Dermis microvascular lymphatic vessel endothelial cell (primary cell): Measurements from ENCODE around the gene DNAJC27. TPM values are rescaled to one million over a fixed set of nuclear protein-coding genes. Genes with fewer than 3 reads are reported as not detected.

ENCODE experiments used
- DNase-seq, 2 donors: peaks; one replicate each; pipeline versions ENCODE4 v3.0.0 to v3.0.0-alpha.2; 2010; ENCODE audit warnings: low read depth in 2 of 2
- total RNA-seq: library from RNA; depleted of rRNA; stranded (reverse); fragments of >200 nt; gene quantifications from 2 replicates; pipeline ENCODE4 v1.2.1, GENCODE V29; 2014

The DNAJC27 gene
- total RNA-seq, 1 donor from 2014 or later, result 1.0 TPM

- DNase-seq, result no peak
These were observed 1.1 kb downstream of the DNAJC27 start for GRCh38 chr2:24970483-24971285.

DNA sequence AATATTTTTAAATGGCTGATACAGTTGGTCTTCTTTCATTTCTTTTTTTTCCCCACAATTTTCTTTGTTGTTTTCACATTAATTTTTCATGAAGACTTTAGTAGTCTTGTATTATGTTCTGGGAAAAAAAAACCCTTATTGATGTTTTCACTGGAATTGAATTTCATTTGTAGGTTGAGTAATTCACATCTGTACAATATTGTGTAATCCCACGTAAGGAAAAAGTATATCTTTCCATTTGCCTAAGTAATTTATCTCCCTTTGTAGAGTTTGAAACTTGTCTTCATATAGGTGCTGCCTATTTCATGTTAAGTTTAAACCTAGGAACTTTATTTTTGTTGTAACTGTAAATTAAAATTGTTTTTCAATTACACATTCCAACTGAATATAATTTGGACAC is 2.0 kb downstream of the DNAJC27 start:
- no peak for DNase-seq

- DNase-seq, result no peak
These were observed 9.9 kb downstream of the DNAJC27 start for GRCh38 chr2:24961903-24962302.

DNA sequence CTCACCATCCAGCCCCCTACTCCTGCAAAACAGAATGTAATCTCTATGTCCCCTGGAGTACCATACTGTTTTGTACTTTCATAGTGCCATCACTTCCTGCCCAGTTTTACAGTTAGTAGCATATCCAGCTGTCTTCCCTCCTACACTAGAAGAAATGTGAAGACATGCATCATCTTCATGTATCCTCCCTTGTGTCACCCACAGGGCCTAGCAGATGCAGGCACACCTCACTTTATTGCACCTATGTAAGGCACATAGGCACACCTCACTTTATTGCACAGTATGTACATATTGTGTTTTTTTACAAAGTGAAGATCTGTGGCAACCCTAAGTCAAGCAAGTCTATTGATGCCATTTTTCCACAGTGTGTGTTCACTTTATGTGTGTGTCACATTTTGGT is 12.0 kb downstream of the DNAJC27 start:
- DNase-seq, result no peak

DNA sequence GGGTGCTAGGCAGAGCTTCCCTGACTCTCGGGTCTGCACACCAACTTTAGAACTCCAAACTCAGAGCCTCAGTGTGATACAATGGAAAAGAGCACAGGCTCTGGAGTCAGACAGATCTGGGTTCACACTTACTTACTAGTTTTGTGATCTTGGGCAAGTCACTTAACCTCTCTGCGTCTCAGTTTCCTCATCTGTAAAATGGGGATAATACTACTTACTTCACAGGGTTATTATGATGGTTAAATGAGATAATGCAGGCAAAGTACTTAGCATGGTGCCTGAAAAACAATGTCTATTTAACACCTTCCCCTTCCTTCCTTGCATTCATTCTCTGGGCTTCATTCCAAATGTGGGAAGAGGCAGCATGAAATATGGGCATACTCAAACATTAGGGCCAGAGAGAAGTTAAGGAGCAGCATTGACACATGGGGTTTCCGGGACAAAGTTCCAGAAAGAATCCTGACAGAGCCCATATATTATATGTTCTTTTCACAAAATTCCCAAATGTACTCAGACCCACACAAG is 13.3 kb downstream of the DNAJC27 start:
- DNase-seq, result peak; percentile 45 to 75

- DNase-seq, result no peak
These were observed 13.8 kb downstream of the DNAJC27 start for GRCh38 chr2:24957976-24958375.

DNA sequence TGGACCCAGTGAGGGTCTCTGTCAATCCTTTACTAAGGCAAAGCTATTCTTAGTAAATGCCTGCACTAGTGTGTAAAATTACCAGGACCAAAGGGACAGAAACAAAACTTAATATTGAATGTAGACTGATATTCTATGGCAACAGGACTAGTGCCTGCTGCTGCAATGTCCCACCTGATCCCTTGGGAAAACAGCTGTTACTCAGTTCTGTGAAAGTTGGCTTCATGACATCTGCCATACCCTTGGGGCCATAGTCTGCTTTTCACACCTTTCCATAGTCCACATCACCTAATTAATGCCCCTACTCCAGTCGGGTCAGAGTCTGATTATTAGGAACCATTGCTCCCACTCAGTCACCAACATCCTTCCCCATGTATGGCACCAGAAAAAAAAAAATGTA is 14.5 kb downstream of the DNAJC27 start:
- no peak for DNase-seq

DNA sequence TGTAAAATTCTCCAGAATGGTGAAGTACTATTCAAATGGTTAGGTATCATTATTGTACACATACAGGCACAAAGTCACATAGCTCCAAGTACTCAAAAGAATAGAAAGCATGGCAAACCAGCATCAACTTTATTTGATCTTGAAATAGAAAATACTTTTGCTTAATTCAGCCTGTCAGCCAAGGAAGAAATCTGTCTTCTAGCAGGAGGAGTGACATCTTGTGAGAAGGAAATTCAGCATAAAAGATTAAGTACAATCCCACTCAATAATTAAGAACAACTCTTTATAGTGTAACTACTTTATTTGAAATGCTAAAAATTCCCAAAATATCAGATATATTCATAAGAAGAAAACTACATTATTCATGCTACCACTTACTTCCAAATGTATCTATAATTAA is 15.8 kb downstream of the DNAJC27 start:
- DNase-seq, result no peak

DNA sequence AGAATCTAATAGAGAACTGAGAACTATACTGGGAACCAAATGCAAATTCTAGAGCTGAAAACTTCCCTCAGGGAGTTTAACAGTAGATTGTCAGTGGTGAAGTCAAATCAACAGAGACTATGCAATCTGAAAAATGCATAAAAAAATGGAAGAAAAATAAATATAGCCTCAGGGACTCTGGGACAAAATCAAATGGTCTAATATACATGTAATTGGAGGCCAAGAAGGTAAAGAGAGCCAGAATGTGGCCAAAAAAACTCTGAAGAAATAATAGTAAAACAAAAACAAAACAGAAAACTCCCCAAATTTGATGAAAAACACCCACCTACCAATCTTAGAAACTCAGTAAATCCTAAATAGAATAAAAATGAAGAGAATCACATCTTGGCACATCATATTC is 16.5 kb downstream of the DNAJC27 start:
- DNase-seq, result no peak

DNA sequence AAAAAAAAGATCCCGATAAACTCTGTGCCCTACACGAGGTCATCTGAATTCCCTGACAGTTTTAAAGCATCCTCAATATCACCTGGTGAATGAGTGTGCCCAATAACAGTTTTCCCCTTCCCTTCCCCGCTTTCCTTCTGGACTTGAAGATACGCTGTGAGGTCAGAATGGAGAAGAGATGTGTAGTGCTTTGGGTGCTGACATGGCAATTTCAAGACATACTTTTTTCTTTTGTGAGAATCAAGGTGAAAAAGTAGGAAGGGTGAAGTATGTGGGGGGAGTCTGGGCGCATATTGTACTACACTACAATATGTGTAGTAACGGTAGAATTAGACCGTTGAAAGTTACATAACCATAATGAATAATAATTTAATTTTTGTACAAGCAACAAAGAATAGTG is 21.7 kb downstream of the DNAJC27 start:
- DNase-seq, result no peak

DNA sequence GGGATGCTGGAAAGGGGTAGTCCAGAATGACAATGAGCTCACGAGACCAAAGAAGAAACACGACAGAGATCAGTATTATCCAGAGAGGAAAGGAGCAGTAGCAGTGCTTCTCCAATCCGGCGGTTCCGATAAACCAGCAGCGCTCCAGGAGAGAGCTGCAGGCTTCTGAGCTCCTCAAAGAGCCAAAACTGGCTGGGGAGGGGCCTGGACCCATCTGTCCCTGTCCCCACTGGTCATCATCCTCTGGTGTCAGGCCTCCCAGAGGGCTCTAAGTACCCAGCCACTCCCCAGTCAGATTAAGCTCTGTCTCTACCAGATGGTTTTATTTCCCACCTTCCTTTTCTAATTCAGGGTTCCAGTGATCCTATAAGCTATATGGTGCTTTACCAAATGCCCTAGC is 23.2 kb downstream of the DNAJC27 start:
- DNase-seq, result no peak

- no peak for DNase-seq
These were observed 24.1 kb downstream of the DNAJC27 start for GRCh38 chr2:24947561-24948157.

GRCh38 chr2:24945907-24946306 is 25.8 kb downstream of the DNAJC27 start:
- no peak for DNase-seq

DNA sequence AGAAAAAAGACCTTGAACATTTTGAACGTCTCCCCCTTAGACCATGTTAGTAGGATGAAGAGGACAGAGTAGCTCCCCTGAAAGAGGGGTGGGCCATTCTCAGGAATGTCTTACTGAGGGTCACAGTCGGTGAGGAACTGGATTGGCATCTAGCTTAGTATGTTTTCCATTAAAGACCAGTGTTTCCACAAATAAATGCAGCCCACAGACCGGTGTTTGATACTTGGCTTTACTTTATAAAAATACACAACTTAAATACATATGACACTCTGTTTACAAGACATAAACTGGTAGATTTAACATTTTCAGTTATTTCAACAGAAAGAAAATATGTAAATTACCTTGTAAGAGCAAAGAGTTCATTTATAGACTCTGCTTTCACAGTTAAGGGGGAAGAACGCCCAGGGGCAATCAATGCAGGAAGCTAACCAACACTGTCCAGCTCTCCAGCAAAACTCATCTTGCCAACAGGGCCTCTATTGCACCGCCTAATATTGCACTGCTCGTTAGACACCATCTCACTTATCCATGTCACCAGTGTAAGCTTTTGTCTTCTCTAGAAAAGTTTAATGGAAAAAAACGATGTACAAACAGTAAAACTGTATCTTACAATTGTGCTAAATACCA is 28.2 kb downstream of the DNAJC27 start:
- no peak for DNase-seq

GRCh38 chr2:24939353-24939752 is 32.4 kb downstream of the DNAJC27 start:
- no peak for DNase-seq

- no peak for DNase-seq
These were observed 34.5 kb downstream of the DNAJC27 start for GRCh38 chr2:24937236-24937635.

- DNase-seq, result no peak
These were observed 36.6 kb downstream of the DNAJC27 start for GRCh38 chr2:24935145-24935544.

- DNase-seq, result no peak
These were observed 39.0 kb downstream of the DNAJC27 start for GRCh38 chr2:24932715-24933114.

GRCh38 chr2:24930768-24931167 is 41.0 kb downstream of the DNAJC27 start:
- no peak for DNase-seq

- no peak for DNase-seq
These were observed 42.5 kb downstream of the DNAJC27 start for GRCh38 chr2:24929230-24929629.

DNA sequence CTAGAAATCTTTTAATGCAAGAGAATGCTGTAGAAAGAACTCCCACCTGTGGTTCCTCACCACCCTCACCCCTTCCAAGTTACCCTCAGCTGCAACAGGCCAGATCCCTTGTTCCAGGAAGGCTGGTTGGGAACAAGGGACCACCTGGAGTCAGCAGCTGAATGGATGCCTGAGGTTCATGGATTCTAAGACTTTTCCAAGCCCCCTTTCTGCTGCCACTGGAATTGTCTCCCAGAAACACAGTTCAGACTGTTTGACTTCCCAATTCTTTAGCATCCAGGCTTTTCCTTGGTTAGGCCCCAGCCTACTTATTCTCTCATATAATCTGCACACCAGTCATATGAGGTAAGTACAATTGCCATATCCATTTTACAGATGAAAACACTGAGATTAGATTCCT is 43.7 kb downstream of the DNAJC27 start:
- DNase-seq, result no peak

GRCh38 chr2:24926602-24927252 is 45.0 kb downstream of the DNAJC27 start:
- no peak for DNase-seq
